ENCODE measurements around the gene SOWAHD.
"Not testable (repeated sequence)": the region's sequence is repeated elsewhere in the genome, so short reads cannot be mapped to it uniquely, and the experiment has no call there.

The SOWAHD gene

GRCh38 chrX:119759248-119759766, 919 bp downstream of the SOWAHD start:
- DNase-seq: no peak

- DNase-seq: no peak
These were observed 1.9 kb downstream of the SOWAHD start for GRCh38 chrX:119760026-119760877.

GRCh38 chrX:119762718-119763117, 4.3 kb downstream of the SOWAHD start:
- DNase-seq: no peak

GRCh38 chrX:119763181-119763580, 4.8 kb downstream of the SOWAHD start:
- no peak for DNase-seq

GRCh38 chrX:119763836-119764387, 5.5 kb downstream of the SOWAHD start:
- no peak for DNase-seq

GRCh38 chrX:119768436-119768835, 10.0 kb downstream of the SOWAHD start:
- DNase-seq: not testable (repeated sequence)

- DNase-seq: not testable (repeated sequence)
These were observed 11.0 kb downstream of the SOWAHD start for GRCh38 chrX:119769388-119769787.

- no peak for DNase-seq
These were observed 17.3 kb downstream of the SOWAHD start for GRCh38 chrX:119775517-119776238.

- DNase-seq: no peak
These were observed 20.4 kb downstream of the SOWAHD start for GRCh38 chrX:119778829-119779228.

- DNase-seq: no peak
These were observed 24.6 kb downstream of the SOWAHD start for GRCh38 chrX:119783026-119783425.

GRCh38 chrX:119784747-119785446, 26.5 kb downstream of the SOWAHD start:
- DNase-seq: no peak

- DNase-seq: no peak
These were observed 32.6 kb downstream of the SOWAHD start for GRCh38 chrX:119790977-119791436.

- peak; percentile 79 for DNase-seq
These were observed 33.2 kb downstream of the SOWAHD start, which contains the start of gene RPL39 for GRCh38 chrX:119791437-119792231. Gene RPL39 (minus strand): TSS chrX:119791630. CDS start chrX:119791576, 54 bp downstream.

GRCh38 chrX:119801253-119802221, 43.1 kb downstream of the SOWAHD start:
- DNase-seq: no peak

- no peak for DNase-seq
These were observed 44.2 kb downstream of the SOWAHD start for GRCh38 chrX:119802546-119802945.

- not testable (repeated sequence) for DNase-seq
These were observed 50.1 kb downstream of the SOWAHD start for GRCh38 chrX:119808461-119808860.

- DNase-seq: no peak
These were observed 50.8 kb downstream of the SOWAHD start for GRCh38 chrX:119809185-119809666.
